ENCODE results near the gene PLAC1.

PLAC1 gene

GRCh38 chrX:134588806-134589205 lies 69.5 kb downstream of the PLAC1 start:
- Histone ChIP-seq H3K27me3 (ENCODE audit: low read depth, low read length) (no peaks in the 10 kb centered on the region), H3K9ac (ENCODE audit: low read length) (no peak overlapping the region), H2AFZ (ENCODE audit: low read depth, low read length) (no peak overlapping the region), H3K79me2 (ENCODE audit: low read length) (no peaks in the 10 kb centered on the region), H3K27ac (ENCODE audit: low read length) (no peak overlapping the region), H3K36me3 (replicated peaks; ENCODE audit: low read depth, low read length) (no peaks in the 10 kb centered on the region), H3K9me3 (ENCODE audit: insufficient read depth, low read length) (no peaks in the 10 kb centered on the region), H3K4me3 (ENCODE audit: low read length) (no peak overlapping the region), H3K4me2 (ENCODE audit: low read length) (no peak overlapping the region), H4K20me1 (ENCODE audit: insufficient read depth, low read length) (no peaks in the 10 kb centered on the region), H3K4me1 (ENCODE audit: low read length) (peaks cover 5% of the 10 kb centered on the region)
- TF ChIP-seq CTCF (IDR thresholded peaks at IDR 0.05; ENCODE audit: low read depth, low read length) (no peak), EZH2phosphoT487 (IDR thresholded peaks at IDR 0.05; ENCODE audit: low read depth) (no peak)

DNA sequence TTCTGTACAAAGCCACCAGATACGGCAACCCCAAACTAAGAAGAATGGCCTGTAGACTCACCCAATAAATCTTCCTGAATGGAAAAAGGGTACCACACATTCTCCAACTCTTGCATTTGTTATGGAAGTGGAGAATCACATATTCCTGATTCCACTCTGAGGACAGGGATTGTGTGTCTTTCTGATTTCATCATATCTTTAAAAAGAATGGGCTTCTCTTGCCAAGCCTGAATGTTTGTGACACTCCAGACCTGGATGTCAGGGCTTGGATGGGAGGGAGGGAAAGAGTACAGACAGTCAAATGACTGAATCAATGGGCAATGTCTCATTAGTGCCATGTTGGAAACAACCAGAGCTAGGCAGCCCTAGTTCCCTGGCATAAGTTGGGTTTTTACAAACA lies 77.4 kb downstream of the PLAC1 start:
- Histone ChIP-seq H3K4me1 (ENCODE audit: low read length) (peaks cover 3% of the 10 kb centered on the region; the same call in 1 of the 2 replicates), H3K79me2 (ENCODE audit: low read length) (no peaks in the 10 kb centered on the region), H2AFZ (ENCODE audit: low read depth, low read length) (no peak overlapping the region), H3K9me3 (ENCODE audit: insufficient read depth, low read length) (no peaks in the 10 kb centered on the region), H3K9ac (ENCODE audit: low read length) (no peak overlapping the region), H3K4me2 (ENCODE audit: low read length) (no peak overlapping the region), H4K20me1 (ENCODE audit: insufficient read depth, low read length) (no peaks in the 10 kb centered on the region), H3K36me3 (replicated peaks; ENCODE audit: low read depth, low read length) (no peaks in the 10 kb centered on the region), H3K4me3 (ENCODE audit: low read length) (no peak overlapping the region), H3K27ac (ENCODE audit: low read length) (no peak overlapping the region), H3K27me3 (ENCODE audit: low read depth, low read length) (no peaks in the 10 kb centered on the region)
- TF ChIP-seq CTCF (IDR thresholded peaks at IDR 0.05; ENCODE audit: low read depth, low read length): no peak
- no peak for TF ChIP-seq EZH2phosphoT487 (IDR thresholded peaks at IDR 0.05; ENCODE audit: low read depth)

GRCh38 chrX:134573683-134574035 lies 84.6 kb downstream of the PLAC1 start:
- H3K27ac ChIP-seq (ENCODE audit: low read length): no peak overlapping the region
- no peaks in the 10 kb centered on the region for H3K79me2 ChIP-seq (ENCODE audit: low read length)
- no peak overlapping the region for H2AFZ ChIP-seq (ENCODE audit: low read depth, low read length)
- TF ChIP-seq CTCF (IDR thresholded peaks at IDR 0.05; ENCODE audit: low read depth, low read length) (no peak), EZH2phosphoT487 (IDR thresholded peaks at IDR 0.05; ENCODE audit: low read depth) (no peak)
- no peaks in the 10 kb centered on the region for H3K36me3 ChIP-seq (replicated peaks; ENCODE audit: low read depth, low read length)
- H3K4me2 ChIP-seq (ENCODE audit: low read length): no peak overlapping the region
- peaks cover 12% of the 10 kb centered on the region for H3K4me1 ChIP-seq (ENCODE audit: low read length)
- H4K20me1 ChIP-seq (ENCODE audit: insufficient read depth, low read length): no peaks in the 10 kb centered on the region
- no peak overlapping the region for H3K9ac ChIP-seq (ENCODE audit: low read length)
- H3K9me3 ChIP-seq (ENCODE audit: insufficient read depth, low read length): no peaks in the 10 kb centered on the region
- no peaks in the 10 kb centered on the region for H3K27me3 ChIP-seq (ENCODE audit: low read depth, low read length)
- H3K4me3 ChIP-seq (ENCODE audit: low read length): no peak overlapping the region

- Histone ChIP-seq H3K79me2 (ENCODE audit: low read length) (no peaks in the 10 kb centered on the region), H4K20me1 (ENCODE audit: insufficient read depth, low read length) (no peaks in the 10 kb centered on the region), H3K9ac (ENCODE audit: low read length) (no peak overlapping the region), H3K9me3 (ENCODE audit: insufficient read depth, low read length) (no peaks in the 10 kb centered on the region), H3K27ac (ENCODE audit: low read length) (no peak overlapping the region), H3K4me2 (ENCODE audit: low read length) (no peak overlapping the region), H2AFZ (ENCODE audit: low read depth, low read length) (no peak overlapping the region), H3K27me3 (ENCODE audit: low read depth, low read length) (no peaks in the 10 kb centered on the region), H3K4me3 (ENCODE audit: low read length) (no peak overlapping the region), H3K4me1 (ENCODE audit: low read length) (peaks cover 19% of the 10 kb centered on the region), H3K36me3 (replicated peaks; ENCODE audit: low read depth, low read length) (no peaks in the 10 kb centered on the region)
- TF ChIP-seq CTCF (IDR thresholded peaks at IDR 0.05; ENCODE audit: low read depth, low read length) (no peak), EZH2phosphoT487 (IDR thresholded peaks at IDR 0.05; ENCODE audit: low read depth) (no peak)
Measured at GRCh38 chrX:134572816-134573682, 85.2 kb downstream of the PLAC1 start.

Data from OCI-LY3 (cell line).